Epithelial cell of esophagus (primary cell): ENCODE measurements around the gene HS3ST4.

ENCODE experiments used
- DNase-seq: peaks from one replicate; pipeline ENCODE4 v3.0.0; 2010; ENCODE audit warnings: low read depth
- H3K4me3 ChIP-seq: 2 replicates; pipeline ENCODE4 v1.5.1; 2011; ENCODE audit warnings: mild to moderate bottlenecking, low read length, control low read depth
- CTCF ChIP-seq: IDR thresholded peaks from 2 replicates; pipeline ENCODE4 v1.5.1; 2011; ENCODE audit warnings: low read depth, mild to moderate bottlenecking, low read length, control low read depth, inconsistent platforms; ENCODE audit not compliant: insufficient read depth; ENCODE audit errors: missing control alignments

Gene HS3ST4

GRCh38 chr16:25691519-25692091 is at the start of gene HS3ST4:
TSS of gene HS3ST4 (plus strand) at chr16:25691959.
- no peak for TF ChIP-seq CTCF
- no peak for DNase-seq
- peak within 1 kb of the TSS; percentile 10 for H3K4me3 ChIP-seq

- no peak overlapping the region for H3K4me3 ChIP-seq
- DNase-seq: no peak
- TF ChIP-seq CTCF: no peak
Observed at GRCh38 chr16:25643633-25644032, 48.1 kb upstream of the HS3ST4 start.

- DNase-seq: no peak
- H3K4me3 ChIP-seq: no peak overlapping the region
- no peak for TF ChIP-seq CTCF
Observed at GRCh38 chr16:25656639-25657038, 35.1 kb upstream of the HS3ST4 start.

GRCh38 chr16:25676820-25677219 is 14.9 kb upstream of the HS3ST4 start:
- DNase-seq: no peak
- TF ChIP-seq CTCF: no peak
- H3K4me3 ChIP-seq: no peak overlapping the region

GRCh38 chr16:25679511-25679910 is 12.2 kb upstream of the HS3ST4 start:
- no peak for DNase-seq
- no peak for TF ChIP-seq CTCF
- no peak overlapping the region for H3K4me3 ChIP-seq

- DNase-seq: no peak
- H3K4me3 ChIP-seq: no peak overlapping the region
- TF ChIP-seq CTCF: no peak
Observed at GRCh38 chr16:25689137-25689836, 2.5 kb upstream of the HS3ST4 start.

GRCh38 chr16:25690552-25691143 is 1.1 kb upstream of the HS3ST4 start:
- DNase-seq: no peak
- TF ChIP-seq CTCF: no peak
- H3K4me3 ChIP-seq: no peak overlapping the region
